Kidney capillary endothelial cell (primary cell): ENCODE measurements around the gene OSCP1.

ENCODE experiments used
- DNase-seq: peaks from one replicate; pipeline ENCODE4 v3.0.0-alpha.2; 2018; ENCODE audit warnings: low spot score

OSCP1 gene

GRCh38 chr1:36401602-36402503, 48.4 kb downstream of the OSCP1 start:
- DNase-seq = no peak

DNA sequence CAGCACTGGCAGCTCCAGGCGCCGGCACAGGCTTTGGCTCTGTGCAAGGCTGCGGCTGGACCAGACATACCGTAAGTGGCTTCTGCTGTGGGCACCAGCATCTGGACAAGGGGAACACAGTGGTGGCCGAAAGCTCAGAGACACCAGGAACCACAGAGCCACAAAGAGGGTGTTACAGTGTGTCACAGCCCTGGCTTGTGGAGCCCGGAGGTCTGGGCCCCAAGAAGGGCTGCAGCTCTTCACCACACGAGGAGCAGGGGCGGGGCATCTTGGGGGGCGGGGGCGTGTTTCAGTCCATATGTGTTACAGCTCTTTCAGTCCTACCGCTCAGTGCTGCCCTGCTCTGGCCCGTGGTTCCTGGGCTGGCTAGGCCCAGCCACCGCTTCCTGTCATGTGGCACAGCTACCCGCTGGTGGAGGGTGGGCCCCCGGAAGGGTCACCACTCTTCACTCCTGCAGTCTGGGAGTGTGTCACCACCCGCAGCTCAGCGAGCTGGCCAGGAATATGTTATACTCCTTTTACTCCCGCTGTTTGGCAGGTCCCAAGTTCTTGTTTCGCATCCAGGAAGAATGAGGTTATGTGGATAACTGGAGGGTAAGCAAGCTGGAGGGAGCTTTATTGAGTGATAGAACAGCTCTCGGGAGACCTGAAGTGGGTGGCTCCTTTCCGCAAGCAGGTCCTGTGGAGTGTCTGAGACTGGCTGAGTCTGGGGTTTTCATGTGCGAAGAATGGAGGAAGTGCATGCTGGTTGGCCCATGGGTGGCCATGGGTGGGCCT, 49.2 kb downstream of the OSCP1 start:
- DNase-seq = no peak

DNA sequence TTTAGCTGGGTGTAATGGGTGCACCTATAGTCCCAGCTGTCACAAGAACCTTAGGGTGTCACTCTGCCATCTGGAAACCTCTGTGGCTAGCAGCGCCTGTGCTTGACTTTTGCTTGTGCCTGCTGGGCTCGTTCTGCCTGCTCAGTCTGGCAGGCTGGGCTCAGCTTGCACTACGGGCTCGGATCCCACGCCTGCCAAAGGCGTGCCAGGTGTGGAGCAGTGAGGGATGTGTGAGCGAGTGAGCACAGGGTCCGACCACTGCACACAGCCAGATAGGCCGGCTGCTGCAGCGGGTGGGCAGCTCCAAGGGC, 49.8 kb downstream of the OSCP1 start:
- DNase-seq = no peak

GRCh38 chr1:36398370-36398977, 51.8 kb downstream of the OSCP1 start:
- DNase-seq = no peak

DNA sequence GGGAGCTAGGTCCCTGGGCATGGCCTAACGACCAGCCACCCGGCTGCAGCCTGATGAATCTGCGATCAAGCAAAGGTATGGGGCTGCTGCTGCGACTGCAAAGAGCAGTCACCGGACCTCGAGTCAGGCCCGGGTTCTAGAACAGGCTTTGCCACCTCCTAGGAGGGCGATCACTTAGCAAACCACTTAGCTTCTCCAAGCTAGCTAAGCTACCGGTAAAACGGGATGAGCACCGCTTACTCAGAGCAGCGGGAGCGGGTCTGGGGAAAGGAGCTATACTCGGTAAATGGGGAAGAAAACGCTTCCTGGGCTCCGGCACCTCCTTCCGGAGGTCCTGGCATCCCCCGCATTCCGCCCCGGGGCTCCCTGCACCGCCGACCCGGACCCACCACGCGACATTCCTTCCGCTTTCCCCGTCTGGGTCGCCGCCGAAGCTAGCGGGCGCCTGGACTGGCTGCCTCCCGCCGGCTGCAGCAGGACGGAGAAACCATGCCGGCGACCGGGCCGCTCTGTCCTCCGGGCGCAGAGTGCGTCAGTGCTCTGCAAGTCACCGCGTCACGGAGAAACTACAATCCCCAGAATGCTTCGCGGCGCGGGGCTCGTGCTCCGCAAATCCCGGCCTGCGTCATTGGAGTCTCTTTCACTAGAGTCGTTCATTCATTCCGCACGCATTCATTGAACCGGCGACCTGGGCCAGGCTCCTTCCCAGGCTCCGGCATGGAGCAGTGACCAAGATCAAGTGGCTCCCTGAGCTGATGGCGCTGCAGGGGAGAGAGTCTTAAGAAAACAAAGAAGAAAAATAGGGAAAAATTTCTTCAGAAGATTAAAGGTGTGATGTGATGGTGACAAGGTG, 52.6 kb downstream of the OSCP1 start, which contains the start of gene LSM10:
TSS of gene LSM10 (minus strand) at position 531 of the 853 bp plus-strand sequence. CDS start 3,779 bp downstream, outside the sequence.
- peak; percentile 85 for DNase-seq

GRCh38 chr1:36397083-36397377, 53.2 kb downstream of the OSCP1 start:
- no peak for DNase-seq

DNA sequence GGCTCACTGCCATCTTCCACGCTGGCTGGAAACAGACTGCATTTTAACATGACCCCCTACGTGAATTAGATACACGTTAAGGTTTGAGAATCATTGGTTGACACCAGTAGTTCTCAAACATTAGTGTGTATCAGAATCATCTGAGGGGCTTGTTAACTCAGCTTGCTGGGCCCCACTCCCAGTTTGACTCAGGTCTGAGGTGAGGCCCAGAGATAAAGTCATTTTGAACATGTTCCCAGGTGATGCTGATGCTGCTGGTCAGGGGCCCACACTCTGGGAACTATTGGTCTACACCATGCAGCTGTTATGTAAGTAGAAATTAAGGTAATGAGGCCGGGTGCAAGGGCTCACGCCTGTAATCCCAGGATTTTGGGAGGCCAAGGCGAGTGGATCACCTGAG, 53.9 kb downstream of the OSCP1 start:
- DNase-seq = no peak

DNA sequence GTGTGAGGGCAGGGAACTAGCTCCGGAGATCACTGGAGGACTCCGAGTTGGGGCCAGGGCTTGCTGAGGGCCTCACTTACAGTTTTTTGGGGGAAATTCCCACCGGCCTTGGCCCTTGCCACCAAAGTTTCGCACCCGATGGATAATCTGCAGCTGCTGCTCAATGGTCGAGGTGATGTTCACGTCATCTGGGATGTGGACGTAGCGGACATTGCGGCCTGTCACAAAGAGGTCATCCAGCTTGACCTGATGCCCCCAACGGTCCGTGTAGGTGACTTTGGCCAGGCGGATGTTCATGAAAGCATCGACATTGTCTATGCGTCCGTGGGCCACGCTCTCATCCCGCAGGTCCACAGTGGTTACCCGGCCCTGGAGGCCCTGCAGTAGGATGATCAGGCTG, 56.6 kb downstream of the OSCP1 start:
- no peak for DNase-seq

DNA sequence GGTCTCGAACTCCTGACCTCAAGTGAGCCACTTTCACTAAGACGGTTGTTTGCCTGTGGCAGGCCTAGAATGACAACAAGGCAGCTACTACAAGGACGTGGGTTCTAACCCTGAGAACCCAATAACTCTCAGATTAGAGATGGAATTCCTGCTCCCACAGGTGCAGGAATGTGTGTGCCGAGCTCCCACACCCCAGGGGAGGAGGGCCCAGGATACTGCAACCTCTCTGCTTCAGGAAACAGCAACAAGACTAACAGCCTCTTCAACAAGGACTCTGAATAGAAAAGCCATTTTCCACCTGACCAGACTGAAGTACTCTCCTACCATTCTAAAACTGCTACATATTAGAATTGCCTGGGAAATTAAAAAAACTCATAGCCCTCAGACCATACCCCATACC, 57.4 kb downstream of the OSCP1 start:
- DNase-seq = no peak

DNA sequence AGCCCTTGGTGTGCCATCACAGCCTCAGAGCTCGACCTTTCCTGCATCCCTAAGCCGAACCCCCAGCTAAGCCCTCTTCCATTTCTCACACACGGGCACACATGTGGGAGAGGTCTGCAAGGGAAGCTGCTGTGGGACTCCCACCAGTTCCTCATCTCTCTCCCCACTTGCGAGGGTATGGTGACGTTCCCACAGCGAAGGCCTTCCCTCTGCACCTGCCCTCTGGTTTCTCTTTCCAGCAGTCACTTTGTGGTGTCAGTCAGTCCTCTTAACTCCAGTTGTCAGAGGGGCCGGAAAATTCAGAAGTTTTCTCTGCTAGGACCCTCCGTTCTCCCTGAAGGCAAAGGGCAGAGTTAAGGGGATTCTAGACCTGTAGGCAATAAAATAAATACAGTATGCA, 59.0 kb downstream of the OSCP1 start:
- no peak for DNase-seq

DNA sequence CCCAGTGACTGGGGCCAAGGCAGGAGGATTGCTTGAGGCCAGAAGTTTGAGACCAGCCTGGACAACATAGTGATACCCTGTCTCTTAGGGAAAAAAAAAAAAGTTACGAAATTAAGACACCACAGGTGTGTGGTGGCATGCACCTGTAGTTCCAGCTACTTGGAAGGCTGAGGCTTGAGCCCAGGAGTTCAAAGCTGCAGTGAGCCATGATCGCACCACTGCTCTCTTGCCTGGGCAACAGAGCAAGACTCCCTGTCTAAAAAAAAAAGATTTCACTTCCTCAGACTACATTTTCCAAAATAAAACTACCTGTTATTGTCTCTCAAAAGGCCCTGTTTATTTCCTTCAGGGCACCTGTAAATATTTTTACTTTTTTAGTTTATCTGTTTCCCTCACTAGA, 59.8 kb downstream of the OSCP1 start:
- DNase-seq = no peak

DNA sequence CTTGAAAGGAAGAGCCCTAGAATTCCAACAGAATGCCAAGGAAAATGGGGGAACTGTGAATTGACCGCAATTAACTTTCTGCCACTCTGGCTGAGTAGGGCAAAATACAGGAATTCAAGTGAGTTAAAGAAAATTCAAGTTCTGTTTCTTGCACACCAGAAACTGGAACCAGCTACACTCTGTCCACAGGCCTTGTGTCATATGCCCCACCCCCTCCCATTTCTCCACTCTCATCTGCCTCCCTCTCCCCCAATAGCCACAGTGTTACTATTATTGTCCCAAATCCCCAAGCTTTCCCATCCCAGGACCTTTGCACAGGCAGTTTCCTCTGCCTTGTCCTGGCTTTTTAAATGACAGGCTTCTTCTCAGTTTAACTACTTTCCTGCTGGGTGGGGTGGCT, 60.3 kb downstream of the OSCP1 start:
- DNase-seq = no peak

- DNase-seq = no peak
These were observed 61.0 kb downstream of the OSCP1 start for GRCh38 chr1:36389261-36389660.

DNA sequence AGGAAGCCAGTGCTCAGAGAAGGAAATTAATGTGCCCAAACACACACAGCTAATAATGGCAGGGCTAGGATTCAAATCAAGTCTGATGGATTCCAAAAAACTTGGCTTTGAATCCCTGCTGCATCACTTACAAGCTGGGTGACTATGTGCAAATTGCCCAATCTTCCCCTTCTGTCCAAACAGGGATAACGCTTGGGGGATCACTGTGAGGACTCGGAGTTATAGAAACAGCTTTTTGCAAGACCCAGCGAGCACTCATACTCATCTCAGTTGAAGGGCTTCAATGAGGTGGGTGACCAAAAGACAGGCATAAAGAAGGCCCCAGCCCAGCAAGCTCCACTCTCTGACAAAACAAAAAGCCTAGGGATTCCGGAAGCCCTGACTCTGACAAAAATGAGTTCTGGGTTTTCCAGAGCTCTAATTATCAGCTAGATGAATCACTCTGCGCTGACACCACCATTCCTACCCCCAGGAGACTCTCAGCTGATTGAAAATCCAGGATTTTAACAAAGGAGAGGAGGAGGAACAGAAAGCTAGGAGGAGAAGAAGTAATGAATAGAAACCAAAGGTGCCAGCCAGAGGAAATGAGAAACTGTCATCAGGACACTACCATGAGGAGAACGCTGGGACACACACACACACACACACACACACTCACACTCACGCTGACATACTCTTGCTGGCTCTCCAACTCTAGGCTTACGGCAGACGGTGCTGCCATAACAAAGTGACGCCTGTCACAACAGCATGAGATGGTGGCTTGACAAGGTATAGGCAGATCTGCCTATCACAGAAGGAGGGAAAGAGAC, 62.9 kb downstream of the OSCP1 start:
- no peak for DNase-seq

DNA sequence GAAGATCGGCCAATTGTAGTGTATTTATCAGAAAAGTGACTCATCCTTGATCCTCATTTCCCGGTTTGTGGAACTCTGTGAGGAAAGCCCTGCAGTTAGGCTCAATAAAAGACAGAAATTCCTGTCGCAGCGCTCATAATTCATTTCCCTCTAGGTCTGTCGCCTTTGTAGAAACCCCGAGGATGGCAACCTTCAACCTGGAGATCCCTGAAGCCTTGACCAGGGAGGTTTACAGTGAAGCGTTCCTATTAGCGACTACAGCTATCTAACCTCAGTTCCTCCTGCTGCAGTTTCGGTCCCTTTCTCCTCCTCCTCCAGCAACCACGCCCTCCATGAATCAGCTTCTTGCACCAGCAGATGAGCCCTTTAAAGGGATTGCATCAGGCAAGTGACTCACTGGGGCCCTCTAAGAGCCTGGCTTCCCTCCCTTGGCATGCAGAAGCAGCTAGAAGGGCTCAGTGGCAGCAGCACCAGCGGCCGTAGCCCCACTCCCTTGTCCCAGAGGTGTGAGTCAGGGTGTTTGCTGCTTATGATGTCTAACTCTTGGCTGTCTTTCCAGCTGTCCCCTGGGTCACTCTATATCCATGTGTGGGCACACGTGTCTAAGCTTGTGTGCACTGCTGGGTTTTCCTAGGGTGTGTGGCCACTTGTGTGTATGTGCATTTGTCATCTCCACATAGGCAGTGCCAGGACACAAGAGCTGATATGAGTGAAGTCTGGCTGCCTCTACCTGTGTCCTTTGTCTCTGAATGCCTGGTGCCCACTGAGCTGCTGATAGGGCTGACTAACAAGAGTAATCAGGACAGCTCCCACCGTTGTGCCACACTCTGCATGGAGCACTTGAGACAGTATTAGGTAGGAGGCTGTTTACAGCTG, 63.7 kb downstream of the OSCP1 start:
- DNase-seq = peak; percentile 98

GRCh38 chr1:36385410-36386264, 64.6 kb downstream of the OSCP1 start, which contains the start of gene STK40:
Gene STK40 (minus strand): TSS chr1:36385924. CDS start chr1:36361332, 24,592 bp downstream.
- DNase-seq = peak; percentile 99

GRCh38 chr1:36384542-36385409, 65.5 kb downstream of the OSCP1 start:
- DNase-seq = no peak

DNA sequence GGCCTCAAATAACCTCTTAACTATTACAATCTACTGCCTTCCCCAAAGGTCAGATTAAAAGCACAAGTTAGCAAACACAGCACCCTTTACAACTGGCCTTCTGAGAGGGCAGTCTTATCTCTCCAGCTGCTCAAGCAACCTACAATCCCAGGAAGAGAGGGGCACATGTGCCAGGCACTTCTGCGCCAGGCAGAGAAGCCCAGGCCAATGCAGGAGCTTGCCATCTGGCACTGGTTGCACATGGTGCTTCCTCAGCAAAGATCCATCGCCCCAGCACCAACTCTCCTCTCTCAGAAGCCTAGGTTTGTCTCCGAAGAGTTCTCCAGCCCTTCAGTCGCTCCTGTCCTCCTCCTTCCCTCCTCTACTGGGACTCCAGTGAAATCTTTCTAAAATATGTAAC, 67.0 kb downstream of the OSCP1 start:
- no peak for DNase-seq
